ENCODE data around the gene SNAP29.
"Not testable (repeated sequence)": the region's sequence is repeated elsewhere in the genome, so short reads cannot be mapped to it uniquely, and the experiment has no call there.

Gene SNAP29

GRCh38 chr22:20834725-20835124 is 24.1 kb upstream of the SNAP29 start:
- no peak for DNase-seq (ENCODE audit: low read depth in 3 of 3)

- DNase-seq (ENCODE audit: low read depth in 3 of 3), result no peak
Observed at GRCh38 chr22:20836987-20837823, 21.6 kb upstream of the SNAP29 start.

GRCh38 chr22:20839354-20839753 is 19.5 kb upstream of the SNAP29 start:
- not testable (repeated sequence) for DNase-seq (ENCODE audit: low read depth in 3 of 3)

DNA sequence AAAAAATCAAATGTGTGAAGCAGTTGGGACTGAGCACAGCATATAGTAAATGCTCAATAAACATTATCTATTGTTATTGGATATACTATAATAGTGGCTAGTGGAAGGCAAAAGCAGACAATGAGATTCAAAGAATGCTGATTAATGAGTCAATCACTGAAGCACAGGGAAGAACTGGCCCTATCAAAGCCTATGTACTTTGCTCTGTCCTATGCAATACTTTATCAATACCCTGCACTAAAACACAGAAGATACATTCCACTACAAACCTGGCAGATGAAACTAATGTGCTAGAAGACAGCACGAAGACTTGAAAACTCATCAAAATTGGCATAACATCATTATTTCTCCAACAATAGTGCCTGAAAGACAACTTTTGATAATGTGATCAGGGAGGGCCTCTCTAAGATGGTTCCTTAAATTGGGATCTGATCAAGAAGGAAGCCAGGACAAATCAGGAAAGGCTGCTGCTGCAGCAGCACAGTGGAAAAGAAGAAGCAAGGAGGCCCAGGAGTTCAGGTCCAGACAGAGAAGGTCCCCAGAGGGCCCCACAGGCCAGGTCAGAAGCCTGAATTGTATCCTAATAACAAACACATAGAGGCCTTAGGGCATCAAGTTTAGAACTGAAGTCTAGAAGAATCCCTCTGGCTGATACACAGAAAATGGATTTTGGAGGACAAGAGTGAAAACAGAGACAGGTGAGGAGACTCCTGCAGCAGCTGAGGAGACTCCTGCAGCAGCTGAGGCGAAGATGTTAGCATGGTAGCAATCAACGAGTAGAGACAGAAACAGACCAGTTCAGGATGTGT is 18.8 kb upstream of the SNAP29 start:
- no peak for DNase-seq (ENCODE audit: low read depth in 3 of 3)

- no peak for DNase-seq (ENCODE audit: low read depth in 3 of 3)
Observed at GRCh38 chr22:20840646-20841371, 18.0 kb upstream of the SNAP29 start.

GRCh38 chr22:20843501-20843900 is 15.3 kb upstream of the SNAP29 start:
- no peak for DNase-seq (ENCODE audit: low read depth in 3 of 3)

- DNase-seq (ENCODE audit: low read depth in 3 of 3), result no peak
Observed at GRCh38 chr22:20844055-20845037, 14.5 kb upstream of the SNAP29 start.

- no peak for DNase-seq (ENCODE audit: low read depth in 3 of 3)
Observed at GRCh38 chr22:20847318-20847822, 11.4 kb upstream of the SNAP29 start.

DNA sequence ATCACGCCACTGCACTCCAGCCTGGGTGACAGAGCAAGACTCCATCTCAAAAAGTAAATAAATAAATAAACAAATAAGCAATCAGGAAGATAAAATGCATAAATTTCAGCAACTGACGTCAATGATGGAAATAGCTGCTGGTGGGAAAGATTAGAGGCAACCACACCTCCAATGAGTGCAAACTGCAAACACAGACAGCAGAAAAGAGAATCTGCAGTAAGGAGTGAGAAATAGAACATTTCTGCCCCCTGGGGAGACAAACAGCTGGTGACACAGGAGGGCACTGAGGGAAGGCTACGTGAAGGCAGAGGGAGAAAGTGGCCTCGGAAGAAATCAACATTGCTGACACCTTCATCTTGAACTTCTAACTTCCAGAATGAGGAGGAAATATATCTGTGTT is 6.7 kb upstream of the SNAP29 start:
- DNase-seq (ENCODE audit: low read depth in 3 of 3), result no peak

DNA sequence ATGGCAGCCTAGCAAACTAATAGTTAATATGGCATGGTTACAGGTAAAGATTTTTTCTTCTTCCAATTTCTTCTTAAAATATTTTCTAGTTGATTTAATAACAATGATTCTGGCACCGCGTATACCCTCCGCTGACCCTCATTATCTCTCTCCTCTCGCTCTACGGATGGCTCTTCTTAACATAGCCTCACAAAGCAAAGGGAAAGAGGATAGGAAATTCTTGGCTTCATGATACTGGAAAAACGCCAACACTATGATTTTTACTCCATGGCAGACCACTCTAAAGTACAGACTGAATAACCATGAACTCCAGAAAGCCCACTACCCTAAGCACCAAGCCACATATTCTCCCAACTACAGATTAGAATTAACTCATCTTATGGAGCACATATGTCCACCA is 6.3 kb upstream of the SNAP29 start:
- no peak for DNase-seq (ENCODE audit: low read depth in 3 of 3)

DNA sequence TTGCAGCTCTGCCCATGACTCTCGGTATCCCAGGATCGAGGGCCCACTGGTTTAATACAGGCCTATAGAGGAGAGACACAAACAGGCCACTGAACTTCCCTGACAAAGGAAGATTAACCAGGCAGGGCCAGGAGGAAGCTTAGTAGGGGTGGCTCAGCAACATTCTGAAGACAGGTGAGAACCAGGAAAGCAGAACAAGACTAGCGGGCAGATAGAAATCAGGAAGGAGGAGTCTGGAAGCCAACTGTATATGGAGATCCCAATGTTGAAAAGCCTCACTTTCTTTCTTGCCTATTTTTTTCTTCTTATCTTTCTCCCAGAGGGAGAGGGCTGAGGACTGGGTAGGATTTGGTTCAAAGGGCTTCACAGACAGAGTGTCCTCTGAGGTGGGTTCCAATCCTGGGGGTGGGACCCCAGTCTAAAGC is 5.6 kb upstream of the SNAP29 start:
- DNase-seq (ENCODE audit: low read depth in 3 of 3), result no peak

- DNase-seq (ENCODE audit: low read depth in 3 of 3), result no peak
Observed at GRCh38 chr22:20857247-20857643, 1.6 kb upstream of the SNAP29 start.

DNA sequence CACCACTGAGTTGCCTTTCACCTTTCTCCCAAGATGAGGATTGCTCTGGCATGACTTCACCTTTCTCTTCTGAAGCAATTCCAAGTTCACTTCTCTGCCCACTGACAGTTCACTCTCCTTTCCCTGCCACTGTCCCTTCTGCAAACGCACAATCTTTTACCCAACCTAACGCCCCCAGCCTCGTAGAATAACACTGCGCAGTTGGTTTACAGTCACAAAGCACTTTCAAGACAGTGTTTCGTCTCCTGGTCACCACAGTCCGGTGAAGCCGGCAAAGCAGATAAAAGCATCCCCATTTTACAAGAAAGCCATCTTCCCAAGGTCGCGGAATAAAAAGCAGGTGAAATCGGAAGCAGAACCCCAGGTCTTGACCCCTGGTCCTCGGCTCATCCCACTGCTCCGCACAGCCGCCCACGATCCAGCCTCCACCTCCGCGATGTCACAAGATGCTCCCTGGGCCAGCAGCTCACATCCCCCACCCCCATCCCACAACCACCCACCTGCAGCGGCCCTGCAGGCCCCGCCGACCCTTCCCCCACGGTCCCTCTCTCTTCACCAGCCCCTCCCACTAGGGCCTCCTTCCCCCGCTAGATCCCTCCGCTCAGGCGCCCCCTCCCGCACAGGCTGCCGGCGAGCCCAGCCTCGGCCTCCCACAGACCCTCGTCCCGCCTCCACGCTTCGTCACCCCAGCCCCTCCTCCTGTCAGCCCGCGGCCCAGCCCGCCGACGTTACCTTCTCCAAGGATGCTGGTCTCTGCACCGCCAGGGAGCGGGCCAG is 781 bp upstream of the SNAP29 start:
- DNase-seq (ENCODE audit: low read depth in 3 of 3), result peak; percentile 67 to 80 (median 72)

- no peak for DNase-seq (ENCODE audit: low read depth in 3 of 3)
Observed at GRCh38 chr22:20859615-20860014, 808 bp downstream of the SNAP29 start.

GRCh38 chr22:20862540-20862939 is 3.7 kb downstream of the SNAP29 start:
- no peak for DNase-seq (ENCODE audit: low read depth in 3 of 3)

- no peak for DNase-seq (ENCODE audit: low read depth in 3 of 3)
Observed at GRCh38 chr22:20863366-20863765, 4.6 kb downstream of the SNAP29 start.

DNA sequence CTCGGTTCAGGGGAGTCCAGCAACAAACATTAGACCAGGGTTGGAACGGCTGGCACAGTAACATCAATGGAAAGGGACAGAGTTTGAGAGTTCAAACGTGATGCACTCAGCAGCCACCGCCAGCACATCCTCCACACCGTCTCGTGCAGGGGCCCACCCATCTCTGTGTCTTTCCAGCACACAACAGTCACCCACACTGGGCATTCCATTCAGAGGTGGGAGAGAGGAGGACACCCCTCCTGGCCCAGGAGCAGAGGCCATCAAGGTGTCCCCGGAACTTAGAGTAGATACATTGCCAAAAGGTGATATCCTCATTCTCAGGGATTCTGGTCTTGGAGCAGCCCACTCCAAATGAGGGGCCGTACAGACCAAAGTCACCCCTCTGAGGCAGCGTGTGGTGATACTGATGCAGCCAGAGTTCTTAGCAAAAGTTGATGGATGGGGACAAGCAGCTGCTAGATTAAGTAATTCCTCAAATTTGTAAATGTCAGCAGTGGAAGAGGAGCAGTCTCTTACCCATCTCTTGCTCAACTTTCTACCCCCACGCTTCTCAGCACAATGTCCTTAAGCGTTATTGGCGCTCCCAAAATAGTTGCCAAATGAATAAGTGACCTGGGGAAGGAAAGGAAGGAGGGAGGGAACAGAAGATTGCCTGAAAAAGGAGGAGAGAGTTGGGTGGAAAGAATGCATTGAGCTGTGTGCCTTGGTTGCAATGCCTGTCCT is 5.5 kb downstream of the SNAP29 start:
- no peak for DNase-seq (ENCODE audit: low read depth in 3 of 3)

GRCh38 chr22:20865331-20865730 is 6.5 kb downstream of the SNAP29 start:
- no peak for DNase-seq (ENCODE audit: low read depth in 3 of 3)

DNA sequence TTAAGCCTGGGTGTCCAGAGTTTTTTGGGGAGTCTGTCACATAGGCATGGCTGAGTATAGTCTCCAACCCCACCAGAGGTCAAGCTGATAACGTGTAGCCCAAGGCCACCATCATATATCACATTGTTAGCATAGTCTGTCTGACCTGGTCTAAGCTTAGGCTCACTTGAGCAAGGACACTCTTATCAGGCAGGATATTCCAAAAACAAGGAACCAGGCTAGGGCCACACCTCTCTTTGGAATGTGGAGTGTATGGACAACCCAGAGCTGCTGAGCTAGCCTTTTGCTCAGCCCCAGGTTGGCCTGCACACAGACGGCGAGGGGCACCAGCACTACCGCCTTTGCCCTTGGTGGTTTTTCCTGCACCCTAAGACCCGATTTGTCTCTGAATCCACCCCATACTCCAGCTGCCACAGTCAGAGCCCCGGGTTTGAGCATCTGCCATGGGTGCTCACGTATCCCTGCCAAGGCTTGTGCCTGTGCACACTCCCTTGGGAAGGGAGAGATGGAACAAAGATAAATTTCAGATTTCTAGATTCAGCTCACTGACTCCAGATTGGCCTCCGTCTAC is 7.2 kb downstream of the SNAP29 start:
- no peak for DNase-seq (ENCODE audit: low read depth in 3 of 3)

Measured in stimulated activated CD4-positive, alpha-beta T cell treated with anti-CD3 and anti-CD28 coated beads, TNF-alpha, amount 100 ng/mL, for 48 hours (primary cell).